NCI-H2107 treated with DMSO at 0.1 percent for 48 hours (cell line): ENCODE results near the gene NECTIN1.

Source experiments
- DNase-seq: peaks from one replicate; lab custom pipeline; 2025; ENCODE audit not compliant: unreplicated experiment; lab: John Stamatoyannopoulos, UW

The NECTIN1 gene

GRCh38 chr11:119594639-119595249 lies 134.3 kb downstream of the NECTIN1 start:
- DNase-seq: no peak

DNA sequence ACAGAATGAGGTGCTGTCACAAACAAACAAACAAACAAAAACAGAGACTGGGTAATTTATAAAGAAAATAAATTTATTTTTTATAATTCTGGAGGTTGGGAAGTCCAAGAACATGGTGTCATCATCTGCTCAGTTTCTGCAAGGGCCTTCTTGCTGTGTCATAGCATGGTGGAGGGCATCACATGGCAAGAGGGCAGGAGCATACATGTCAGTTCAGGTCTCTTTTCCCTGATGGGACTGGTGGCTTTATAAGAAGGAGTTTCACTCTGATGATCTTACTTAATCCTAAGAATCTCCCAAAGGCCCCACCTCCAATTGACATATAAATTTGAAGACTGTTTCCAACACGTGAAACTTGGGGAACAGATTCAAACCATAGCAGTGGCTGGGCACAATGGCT lies 135.7 kb downstream of the NECTIN1 start:
- no peak for DNase-seq

GRCh38 chr11:119592642-119593041 lies 136.4 kb downstream of the NECTIN1 start:
- DNase-seq: no peak

DNA sequence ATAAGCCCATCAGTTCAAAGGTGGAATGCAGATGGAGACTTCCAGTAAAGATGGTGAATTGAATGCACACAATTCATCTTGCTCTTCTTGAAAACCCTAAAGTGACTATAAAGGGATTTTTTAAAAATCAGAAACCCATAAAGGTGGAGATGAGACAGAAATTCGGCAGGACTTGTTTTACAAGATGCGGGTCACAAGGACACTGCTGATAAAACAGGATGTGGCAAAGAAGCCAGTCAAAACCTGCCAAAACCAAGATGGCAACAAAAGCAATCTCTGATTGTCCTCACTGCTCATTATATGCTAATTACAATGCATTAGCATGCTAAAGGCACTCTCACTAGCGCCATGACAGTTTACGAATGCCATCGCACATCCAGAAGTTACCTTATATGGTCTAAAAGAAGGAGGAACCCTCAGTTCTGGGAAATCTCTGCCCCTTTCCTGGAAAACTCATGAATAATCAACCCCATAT lies 137.1 kb downstream of the NECTIN1 start:
- DNase-seq: no peak

GRCh38 chr11:119590651-119591351 lies 138.2 kb downstream of the NECTIN1 start:
- DNase-seq: no peak

GRCh38 chr11:119589001-119589400 lies 140.0 kb downstream of the NECTIN1 start:
- DNase-seq: no peak
